ENCODE measurements around the gene MFAP1.

- TF ChIP-seq EP300 (IDR thresholded peaks at IDR 0.05) (no peak), CTCF (IDR thresholded peaks at IDR 0.05) (no peak)
Measured at GRCh38 chr15:43779016-43779415, 45.5 kb downstream of the MFAP1 start.
